Anterior cingulate cortex (tissue), 58 donors: ENCODE measurements around the gene TMEM30A.

ENCODE experiments used
- DNase-seq, 58 donors: peaks; one replicate each; lab custom pipeline; 2025; lab: John Stamatoyannopoulos, UW

Gene TMEM30A

GRCh38 chr6:75224303-75224926, 60.2 kb downstream of the TMEM30A start:
- DNase-seq, result no peak

GRCh38 chr6:75223428-75223827, 61.2 kb downstream of the TMEM30A start:
- DNase-seq, result no peak

- no peak for DNase-seq
These were observed 62.3 kb downstream of the TMEM30A start for GRCh38 chr6:75222261-75222660.

GRCh38 chr6:75221116-75221515, 63.5 kb downstream of the TMEM30A start:
- no peak for DNase-seq

GRCh38 chr6:75220357-75220756, 64.2 kb downstream of the TMEM30A start:
- DNase-seq, result no peak

GRCh38 chr6:75219263-75219662, 65.3 kb downstream of the TMEM30A start:
- DNase-seq, result no peak

- no peak for DNase-seq
These were observed 67.4 kb downstream of the TMEM30A start for GRCh38 chr6:75217193-75217592.

GRCh38 chr6:75215291-75215690, 69.3 kb downstream of the TMEM30A start:
- no peak for DNase-seq

GRCh38 chr6:75213732-75214131, 70.9 kb downstream of the TMEM30A start:
- DNase-seq, result no peak

GRCh38 chr6:75213112-75213511, 71.5 kb downstream of the TMEM30A start:
- DNase-seq, result peak in 1 of 58 donors; percentile 9

GRCh38 chr6:75211920-75212590, 72.5 kb downstream of the TMEM30A start:
- no peak for DNase-seq

GRCh38 chr6:75210885-75211739, 73.5 kb downstream of the TMEM30A start:
- DNase-seq, result peak in 12 of 58 donors; percentile 17 to 63 (median 47)

GRCh38 chr6:75209184-75209723, 75.3 kb downstream of the TMEM30A start:
- DNase-seq, result no peak

GRCh38 chr6:75208298-75209183, 76.1 kb downstream of the TMEM30A start:
- peak in 54 of 58 donors; percentile 28 to 87 (median 68) for DNase-seq

GRCh38 chr6:75206576-75207342, 77.8 kb downstream of the TMEM30A start:
- DNase-seq, result peak in 1 of 58 donors; percentile 6

- peak in 4 of 58 donors; percentile 19 to 53 (median 30) for DNase-seq
These were observed 78.6 kb downstream of the TMEM30A start, which contains the start of gene COL12A1 for GRCh38 chr6:75205776-75206575. Gene COL12A1 (minus strand): TSS chr6:75206053. CDS start chr6:75202792, 3,261 bp downstream.

GRCh38 chr6:75204959-75205775, 79.4 kb downstream of the TMEM30A start:
- DNase-seq, result peak in 3 of 58 donors; percentile 5 to 11 (median 9)
